ENCODE measurements around the gene HTRA3. TPM values are rescaled to one million over a fixed set of nuclear protein-coding genes. Genes with fewer than 3 reads are reported as not detected.

The HTRA3 gene
- total RNA-seq, 4 donors from 2014 or later, result 56.1 to 82.2 (median 67.2) TPM

GRCh38 chr4:8278009-8278395, 8.4 kb downstream of the HTRA3 start:
- peak overlapping the region; percentile 72 to 81 (median 78) for H3K27ac ChIP-seq (replicated peaks in 1 of 4)
- no peak overlapping the region for H3K4me3 ChIP-seq
- no peak for TF ChIP-seq POLR2A (IDR thresholded peaks at IDR 0.05; ENCODE audit: low read depth)
- no peak for TF ChIP-seq EP300 (IDR thresholded peaks at IDR 0.05)
- no peak for TF ChIP-seq CTCF (IDR thresholded peaks at IDR 0.05)
- no peak for TF ChIP-seq POLR2AphosphoS5 (IDR thresholded peaks at IDR 0.05)
- H3K4me1 ChIP-seq, result peaks cover 57 to 99% (median 93%) of the 10 kb centered on the region in 4 donors
- no peaks in the 10 kb centered on the region for H3K9me3 ChIP-seq
- peaks cover 0 to 4% (median 2%) of the 10 kb centered on the region in 4 donors for H3K36me3 ChIP-seq
- intact Hi-C loops (cut with DNase I), result loop anchor here (5.0 kb wide), 1 partner anchor 39 kb away; no protein-coding TSS in a partner anchor
- no peak for DNase-seq (ENCODE audit: extremely low spot score)
- 71% methylated on average over 6 of the region's 6 CpGs for WGBS
- no peaks in the 10 kb centered on the region for H3K27me3 ChIP-seq

GRCh38 chr4:8278421-8279287, 9.1 kb downstream of the HTRA3 start:
- intact Hi-C loops (cut with DNase I), result loop anchor here (5.0 kb wide), 1 partner anchor 39 kb away; no protein-coding TSS in a partner anchor
- H3K9me3 ChIP-seq, result no peaks in the 10 kb centered on the region
- H3K27me3 ChIP-seq, result no peaks in the 10 kb centered on the region
- H3K36me3 ChIP-seq, result peaks cover 0 to 4% (median 2%) of the 10 kb centered on the region in 4 donors
- no peak overlapping the region for H3K4me3 ChIP-seq
- H3K4me1 ChIP-seq, result peaks cover 51 to 97% (median 87%) of the 10 kb centered on the region in 4 donors
- no peak for TF ChIP-seq POLR2A (IDR thresholded peaks at IDR 0.05; ENCODE audit: low read depth)
- TF ChIP-seq CTCF (IDR thresholded peaks at IDR 0.05), result no peak
- DNase-seq (ENCODE audit: extremely low spot score), result no peak
- 32% methylated on average over 12 of the region's 17 CpGs for WGBS
- peak overlapping the region; percentile 52 to 81 (median 78) for H3K27ac ChIP-seq (replicated peaks in 1 of 4)

- DNase-seq (ENCODE audit: extremely low spot score), result no peak
These were observed 10.0 kb downstream of the HTRA3 start for GRCh38 chr4:8279321-8280157.

More at GRCh38 chr4:8279321-8280157, 10.0 kb downstream of the HTRA3 start:
- peak overlapping the region in 3 of 4 donors; percentile 17 to 81 (median 74) for H3K27ac ChIP-seq (replicated peaks in 1 of 4)
- WGBS, result 73% methylated on average over 18 of the region's 22 CpGs
- TF ChIP-seq CTCF (IDR thresholded peaks at IDR 0.05), result no peak
- no peak for TF ChIP-seq EP300 (IDR thresholded peaks at IDR 0.05)
- TF ChIP-seq POLR2AphosphoS5 (IDR thresholded peaks at IDR 0.05), result no peak
- no peak for TF ChIP-seq POLR2A (IDR thresholded peaks at IDR 0.05; ENCODE audit: low read depth)
- no peak overlapping the region for H3K4me3 ChIP-seq
- no peaks in the 10 kb centered on the region for H3K9me3 ChIP-seq
- intact Hi-C loops (cut with DNase I), result loop anchor here (5.0 kb wide), 1 partner anchor 38 kb away; no protein-coding TSS in a partner anchor
- peaks cover 43 to 94% (median 80%) of the 10 kb centered on the region in 4 donors for H3K4me1 ChIP-seq
- H3K27me3 ChIP-seq, result no peaks in the 10 kb centered on the region
- H3K36me3 ChIP-seq, result peaks cover 0 to 4% (median 2%) of the 10 kb centered on the region in 4 donors

Data from esophagus muscularis mucosa (tissue), 4 donors.